ENCODE measurements around the gene ALG1. TPM values are rescaled to one million over a fixed set of nuclear protein-coding genes. Genes with fewer than 3 reads are reported as not detected.
A peak's percentile ranks its signal among the peaks of the same experiment; 100 is the strongest.

ALG1 gene
- total and polyA plus RNA-seq, 10 of the 15 experiments (the other 5 are each of a cell fraction or from before 2014, with no cell fraction given) = 1.5 to 43.2 (median 23.8) TPM

GRCh38 chr16:5071681-5072333 lies at the start of gene ALG1 (continued):
- no peak for TF ChIP-seq CUX1 (IDR thresholded peaks at IDR 0.05; ENCODE audit: insufficient replicate concordance, low read depth, low read length)
- TF ChIP-seq IRF5 (IDR thresholded peaks at IDR 0.05; ENCODE audit: borderline replicate concordance) = no peak
- TF ChIP-seq NR2C2 (IDR thresholded peaks at IDR 0.05; ENCODE audit: borderline replicate concordance, control insufficient read depth, insufficient read length, low read depth) = no peak
- TF ChIP-seq SRF (IDR thresholded peaks at IDR 0.05; ENCODE audit: low read depth in 2 of 2, low read length in 2 of 2) = no peak
- TF ChIP-seq YY1 (IDR thresholded peaks at IDR 0.05; ENCODE audit: low read depth, low read length) = peak; percentile 99
- peak; percentile 59; the same call in 1 of the 2 replicates for TF ChIP-seq TCF12 (IDR thresholded peaks at IDR 0.05; ENCODE audit: low read depth, low read length)
- no peak for TF ChIP-seq SREBF2 (IDR thresholded peaks at IDR 0.05; ENCODE audit: low read length)
- TF ChIP-seq SUZ12 (IDR thresholded peaks at IDR 0.05; ENCODE audit: unreplicated experiment) = no peak
- peak; percentile 90 for TF ChIP-seq RELA (IDR thresholded peaks at IDR 0.05; ENCODE audit: borderline replicate concordance, partially characterized antibody)
- TF ChIP-seq MYB (IDR thresholded peaks at IDR 0.05; ENCODE audit: borderline replicate concordance, low read depth, low read length) = no peak; the same call in 1 of the 2 replicates
- TF ChIP-seq SMC3 (IDR thresholded peaks at IDR 0.05; ENCODE audit: borderline replicate concordance, low read length) = no peak
- 0 out of 2 replicates have a peak, but pooled peaks have one; percentile 35 for TF ChIP-seq IRF3 (IDR thresholded peaks at IDR 0.05)
- TF ChIP-seq SUPT20H (IDR thresholded peaks at IDR 0.05; ENCODE audit: borderline replicate concordance, control insufficient read depth, low read depth, low read length) = no peak
- peak; percentile 42 for TF ChIP-seq NFIC (IDR thresholded peaks at IDR 0.05; ENCODE audit: low read depth, low read length)
- no peak for TF ChIP-seq BCL11A (IDR thresholded peaks at IDR 0.05; ENCODE audit: low read depth, low read length)
- no peak for TF ChIP-seq BCL3 (IDR thresholded peaks at IDR 0.05; ENCODE audit: borderline replicate concordance, insufficient read depth, low read depth, low read length, poor library complexity, severe bottlenecking)
- no peak for TF ChIP-seq JUND (IDR thresholded peaks at IDR 0.05; ENCODE audit: low read depth, low read length)
- TF ChIP-seq FOXM1 (IDR thresholded peaks at IDR 0.05; ENCODE audit: low read depth, low read length) = no peak
- TF ChIP-seq YBX1 (IDR thresholded peaks at IDR 0.05) = no peak
- TF ChIP-seq ATF2 (IDR thresholded peaks at IDR 0.05; ENCODE audit: low read length) = no peak

Data from GM12878 (cell line).